HG03354 (cell line): ENCODE data around the gene KANSL1.
"Not testable (repeated sequence)": the region's sequence is repeated elsewhere in the genome, so short reads cannot be mapped to it uniquely, and the experiment has no call there.

Source experiments
- ATAC-seq: cut with Tn5 transposase; IDR thresholded peaks from one replicate; pipeline ENCODE4 v1.9.1; 2021; ENCODE audit warnings: mild to moderate bottlenecking; ENCODE audit not compliant: unreplicated experiment, poor library complexity, severe bottlenecking

KANSL1 gene

GRCh38 chr17:46194393-46195216, 1.4 kb upstream of the KANSL1 start:
- ATAC-seq, result no peak

GRCh38 chr17:46193626-46194392, 580 bp upstream of the KANSL1 start:
- peak; percentile 64 for ATAC-seq

- peak; percentile 33 for ATAC-seq
Measured at GRCh38 chr17:46192439-46193150, 634 bp downstream of the KANSL1 start.

GRCh38 chr17:46192189-46192438, 1.1 kb downstream of the KANSL1 start:
- no peak for ATAC-seq

- no peak for ATAC-seq
Measured at GRCh38 chr17:46191322-46192188, 1.7 kb downstream of the KANSL1 start.

GRCh38 chr17:46190763-46191162, 2.5 kb downstream of the KANSL1 start:
- ATAC-seq, result no peak

GRCh38 chr17:46186827-46187235, 6.4 kb downstream of the KANSL1 start:
- not testable (repeated sequence) for ATAC-seq

GRCh38 chr17:46184696-46185095, 8.5 kb downstream of the KANSL1 start:
- no peak for ATAC-seq

GRCh38 chr17:46183383-46183782, 9.8 kb downstream of the KANSL1 start:
- ATAC-seq, result not testable (repeated sequence)

GRCh38 chr17:46182961-46183360, 10.3 kb downstream of the KANSL1 start:
- ATAC-seq, result no peak

GRCh38 chr17:46181940-46182339, 11.3 kb downstream of the KANSL1 start:
- no peak for ATAC-seq

- not testable (repeated sequence) for ATAC-seq
Measured at GRCh38 chr17:46181316-46181715, 11.9 kb downstream of the KANSL1 start.

- no peak for ATAC-seq
Measured at GRCh38 chr17:46180892-46181274, 12.3 kb downstream of the KANSL1 start.

- not testable (repeated sequence) for ATAC-seq
Measured at GRCh38 chr17:46180185-46180891, 12.9 kb downstream of the KANSL1 start.

- no peak for ATAC-seq
Measured at GRCh38 chr17:46179375-46179999, 13.7 kb downstream of the KANSL1 start.

- no peak for ATAC-seq
Measured at GRCh38 chr17:46178550-46179214, 14.5 kb downstream of the KANSL1 start.

- no peak for ATAC-seq
Measured at GRCh38 chr17:46176975-46177374, 16.3 kb downstream of the KANSL1 start.

- ATAC-seq, result no peak
Measured at GRCh38 chr17:46175891-46176290, 17.3 kb downstream of the KANSL1 start.
